Left lung (tissue), 10 donors: ENCODE data around the gene SEZ6L2. TPM values are rescaled to one million over a fixed set of nuclear protein-coding genes. Genes with fewer than 3 reads are reported as not detected.

Experiments used
- ATAC-seq: fragments of 200-7000 bp; cut with Tn5 transposase; one replicate; pipeline ENCODE4 v1.9.1; 2020; ENCODE audit warnings: moderate library complexity
- DNase-seq, 4 donors: peaks; one replicate each; pipeline ENCODE4 v3.0.0-alpha.2; 2013 to 2020
- H3K27ac ChIP-seq, 2 donors: fragments of 200-600 bp; sonication (generic) in 1 of 2; one replicate each; pipeline versions ENCODE4 v1.5.0 to v1.8.0; 2020 to 2021
- H3K27me3 ChIP-seq, 2 donors: fragments of 200-600 bp; sonication (generic) in 1 of 2; one replicate each; pipeline versions ENCODE4 v1.5.0 to v1.8.0; 2020 to 2021
- H3K36me3 ChIP-seq, 2 donors: fragments of 200-600 bp; sonication (generic) in 1 of 2; one replicate each; pipeline versions ENCODE4 v1.5.0 to v1.8.0; 2020 to 2021
- H3K4me1 ChIP-seq, 2 donors: fragments of 200-600 bp; one replicate each; pipeline ENCODE4 v1.8.0; 2021
- H3K4me3 ChIP-seq, 2 donors: fragments of 200-600 bp; sonication (generic) in 1 of 2; one replicate each; pipeline versions ENCODE4 v1.5.0 to v1.8.0; 2020 to 2021; ENCODE audit warnings: mild to moderate bottlenecking in 1 of 2
- H3K9me3 ChIP-seq, 2 donors: fragments of 200-600 bp; sonication (generic) in 1 of 2; one replicate each; pipeline versions ENCODE4 v1.5.0 to v1.8.0; 2020 to 2021
- CTCF ChIP-seq, 2 donors: fragments of 200-600 bp; sonication (generic) in 1 of 2; IDR thresholded peaks; one replicate each; pipeline versions ENCODE4 v1.5.0 to v1.8.0; 2021; ENCODE audit warnings: antibody characterized with exemption in 2 of 2
- intact Hi-C, 2 donors: fragments of 100-400 bp; cut with DNase I; formaldehyde crosslinking; loops; one replicate each; pipeline versions ENCODE4 v1.11.2 to v1.14.2; 2022
- polyA plus RNA-seq, 6 donors: library from polyadenylated mRNA; unstranded; fragments of 120-200 nt; gene quantifications; one replicate each; pipeline ENCODE4 v1.2.1, GENCODE V29; 2013; ENCODE audit not compliant: insufficient read length in 6 of 6
- total RNA-seq, 2 donors: library from RNA; stranded (reverse); fragmentation: NEBNext Ultra II Directional; extraction: Animal tissue kit (Norgen Biotek cat#: 25700); gene quantifications; one replicate each; pipeline ENCODE4 v1.2.1, GENCODE V29; 2021
- donor health status: DM: no; HTN: yes; CAD: no.
- donor health status: DM: no; HTN: no; CAD: no.

The SEZ6L2 gene
- total and polyA plus RNA-seq, 8 donors: 4.9 to 30.2 (median 5.8) TPM

- H3K27me3 ChIP-seq: peaks cover 0 to 67% of the 10 kb centered on the region in 2 donors
- no peak for TF ChIP-seq CTCF (IDR thresholded peaks at IDR 0.05)
- H3K36me3 ChIP-seq: no peaks in the 10 kb centered on the region
- peaks cover 4 to 12% of the 10 kb centered on the region in 2 donors for H3K4me1 ChIP-seq
- H3K27ac ChIP-seq: peak overlapping the region in 1 of 2 donors; percentile 26
- intact Hi-C loops: no loop called here
- ATAC-seq: peak; percentile 63
- H3K4me3 ChIP-seq: peak overlapping the region; percentile 58 to 63
- H3K9me3 ChIP-seq: no peaks in the 10 kb centered on the region
- peak in 2 of 4 donors; percentile 10 to 83 for DNase-seq
Measured at GRCh38 chr16:29898804-29899515, 390 bp downstream of the SEZ6L2 start.

DNA sequence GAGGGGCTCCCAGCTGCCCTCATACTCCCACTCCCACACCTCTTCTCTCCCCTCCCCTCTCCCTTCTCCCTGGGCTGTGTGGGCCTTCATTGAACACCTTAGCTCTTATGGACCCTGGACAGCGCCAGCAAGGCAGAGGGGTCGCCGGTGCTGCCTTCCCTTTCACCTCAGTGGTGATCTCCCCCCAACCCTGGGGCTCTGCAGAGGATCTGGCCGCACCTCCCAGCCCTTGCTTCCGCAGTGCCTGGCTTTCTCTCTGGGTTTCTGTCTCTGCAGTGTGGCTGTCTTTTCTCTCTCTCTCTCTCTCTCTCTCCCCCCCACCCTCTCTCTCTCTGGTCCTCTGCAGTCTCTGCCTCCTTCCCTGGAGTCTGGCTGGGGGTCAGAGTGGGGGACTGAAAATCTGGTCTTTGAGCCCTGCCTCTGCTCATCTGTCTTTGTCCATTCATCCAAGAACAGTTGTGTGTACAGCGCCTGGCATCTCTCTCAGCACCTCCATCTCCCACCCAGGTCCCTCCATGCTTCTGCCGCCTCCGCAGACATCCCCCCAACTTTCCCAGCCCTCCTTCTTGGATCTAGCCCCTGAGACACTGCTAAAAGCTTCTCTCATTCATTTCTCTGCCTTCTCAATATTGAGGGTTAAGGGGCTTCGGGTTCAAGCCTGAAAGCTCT lies 1.1 kb downstream of the SEZ6L2 start:
- intact Hi-C loops: no loop called here
- no peaks in the 10 kb centered on the region for H3K36me3 ChIP-seq
- H3K9me3 ChIP-seq: no peaks in the 10 kb centered on the region
- H3K27me3 ChIP-seq: peaks cover 0 to 67% of the 10 kb centered on the region in 2 donors
- peaks cover 4 to 12% of the 10 kb centered on the region in 2 donors for H3K4me1 ChIP-seq
- TF ChIP-seq CTCF (IDR thresholded peaks at IDR 0.05): no peak
- peak overlapping the region; percentile 58 to 63 for H3K4me3 ChIP-seq
- ATAC-seq (no peak), DNase-seq (no peak)
- no peak overlapping the region for H3K27ac ChIP-seq

DNA sequence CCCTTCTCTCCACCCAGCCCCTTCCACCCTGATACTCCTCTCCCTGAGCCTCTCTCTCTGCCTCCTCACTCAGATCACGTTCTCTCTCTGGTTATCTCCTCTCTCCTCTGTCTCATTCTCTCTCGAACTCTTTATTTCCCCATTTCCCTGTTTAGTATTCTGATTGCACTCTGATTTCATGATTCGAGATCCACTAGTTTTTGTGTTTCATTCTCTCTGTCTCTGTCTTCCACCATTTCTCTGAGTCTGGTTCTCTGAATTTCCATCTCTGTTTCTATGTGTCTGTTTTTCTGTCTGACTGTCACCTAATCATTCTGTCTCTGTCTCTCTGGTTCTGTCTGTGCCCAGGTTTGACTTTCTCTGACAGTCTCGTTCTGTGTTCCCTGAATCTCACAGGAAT lies 2.0 kb downstream of the SEZ6L2 start:
- no peaks in the 10 kb centered on the region for H3K9me3 ChIP-seq
- DNase-seq (no peak), ATAC-seq (no peak)
- no peak for TF ChIP-seq CTCF (IDR thresholded peaks at IDR 0.05)
- H3K27ac ChIP-seq: no peak overlapping the region
- H3K27me3 ChIP-seq: peaks cover 0 to 66% of the 10 kb centered on the region in 2 donors
- H3K4me1 ChIP-seq: peaks cover 4 to 13% of the 10 kb centered on the region in 2 donors
- no peaks in the 10 kb centered on the region for H3K36me3 ChIP-seq
- intact Hi-C loops: no loop called here
- no peak overlapping the region for H3K4me3 ChIP-seq

GRCh38 chr16:29896841-29897240 lies 2.5 kb downstream of the SEZ6L2 start:
- H3K9me3 ChIP-seq: no peaks in the 10 kb centered on the region
- TF ChIP-seq CTCF (IDR thresholded peaks at IDR 0.05): no peak
- peaks cover 0 to 61% of the 10 kb centered on the region in 2 donors for H3K27me3 ChIP-seq
- H3K36me3 ChIP-seq: no peaks in the 10 kb centered on the region
- peaks cover 4 to 17% of the 10 kb centered on the region in 2 donors for H3K4me1 ChIP-seq
- no peak overlapping the region for H3K27ac ChIP-seq
- intact Hi-C loops: no loop called here
- H3K4me3 ChIP-seq: no peak overlapping the region
- ATAC-seq: no peak
- no peak for DNase-seq

DNA sequence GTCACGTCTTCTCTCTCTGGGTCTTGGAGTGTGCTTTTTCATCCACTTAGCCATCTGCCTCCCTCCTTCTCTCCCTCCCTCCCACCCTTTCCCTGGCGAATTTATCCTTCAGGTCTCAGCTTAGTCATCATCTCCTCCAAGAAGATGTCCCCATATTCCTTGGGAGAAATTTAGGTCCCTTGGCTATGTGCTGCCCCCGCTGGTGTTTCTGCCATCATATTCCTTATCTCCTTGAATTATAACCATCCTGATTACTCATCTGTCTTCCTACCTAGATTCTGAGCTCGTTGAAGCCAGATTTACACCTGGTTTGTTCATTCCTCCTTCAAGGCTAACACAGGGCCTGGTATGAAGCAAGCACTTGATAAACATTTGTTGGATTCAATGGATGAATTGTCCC lies 5.0 kb downstream of the SEZ6L2 start:
- no peaks in the 10 kb centered on the region for H3K9me3 ChIP-seq
- H3K27me3 ChIP-seq: peaks cover 0 to 39% of the 10 kb centered on the region in 2 donors
- H3K4me3 ChIP-seq: no peak overlapping the region
- H3K36me3 ChIP-seq: no peaks in the 10 kb centered on the region
- H3K4me1 ChIP-seq: peaks cover 0 to 6% of the 10 kb centered on the region in 2 donors
- TF ChIP-seq CTCF (IDR thresholded peaks at IDR 0.05): no peak
- DNase-seq (no peak), ATAC-seq (no peak)
- H3K27ac ChIP-seq: no peak overlapping the region
- intact Hi-C loops: no loop called here
